ACHN (cell line): ENCODE data around the gene PLEKHM3.
"Not testable (repeated sequence)": the region's sequence is repeated elsewhere in the genome, so short reads cannot be mapped to it uniquely, and the experiment has no call there.

Experiments
- DNase-seq: peaks from one replicate; pipeline ENCODE4 v3.0.0-alpha.2; 2015
- in situ Hi-C: cut with HindIII; loops from 2 replicates; pipeline ENCODE4 v1.10.0; 2017; ENCODE audit warnings: low sequenced_read_pairs, low pct_ligation_motif_present, low pct_unique_long_range_greater_than_20kb

Gene PLEKHM3

GRCh38 chr2:208040199-208041171 is 15.2 kb upstream of the PLEKHM3 start:
- peak; percentile 84 for DNase-seq
- in situ Hi-C loops, result no loop called here

GRCh38 chr2:208039376-208040110 is 14.2 kb upstream of the PLEKHM3 start:
- DNase-seq, result no peak
- in situ Hi-C loops, result no loop called here

- in situ Hi-C loops, result no loop called here
- DNase-seq, result no peak
Observed at GRCh38 chr2:208037564-208038487, 12.5 kb upstream of the PLEKHM3 start.

- no peak for DNase-seq
- in situ Hi-C loops, result no loop called here
Observed at GRCh38 chr2:208036357-208036756, 11.0 kb upstream of the PLEKHM3 start.

GRCh38 chr2:208034503-208035140 is 9.3 kb upstream of the PLEKHM3 start:
- in situ Hi-C loops, result no loop called here
- no peak for DNase-seq

GRCh38 chr2:208033701-208034502 is 8.6 kb upstream of the PLEKHM3 start:
- peak; percentile 41 for DNase-seq
- in situ Hi-C loops, result no loop called here

GRCh38 chr2:208031608-208032019 is 6.3 kb upstream of the PLEKHM3 start:
- no peak for DNase-seq
- in situ Hi-C loops, result no loop called here

- DNase-seq, result peak; percentile 19
- in situ Hi-C loops, result no loop called here
Observed at GRCh38 chr2:208025814-208026184, 472 bp upstream of the PLEKHM3 start.

GRCh38 chr2:208024091-208024490 is 1.2 kb downstream of the PLEKHM3 start:
- in situ Hi-C loops, result no loop called here
- no peak for DNase-seq

- DNase-seq, result no peak
- in situ Hi-C loops, result no loop called here
Observed at GRCh38 chr2:208020253-208020652, 5.1 kb downstream of the PLEKHM3 start.

GRCh38 chr2:208018124-208018712 is 7.1 kb downstream of the PLEKHM3 start:
- DNase-seq, in situ Hi-C loops: not testable (repeated sequence)

GRCh38 chr2:208017721-208018120 is 7.6 kb downstream of the PLEKHM3 start:
- no peak for DNase-seq
- in situ Hi-C loops, result no loop called here

- DNase-seq, result no peak
- in situ Hi-C loops, result no loop called here
Observed at GRCh38 chr2:208015475-208015874, 9.9 kb downstream of the PLEKHM3 start.

GRCh38 chr2:208013285-208014178 is 11.8 kb downstream of the PLEKHM3 start:
- DNase-seq, result peak; percentile 20
- in situ Hi-C loops, result no loop called here

- in situ Hi-C loops, result no loop called here
- no peak for DNase-seq
Observed at GRCh38 chr2:208012449-208012848, 12.9 kb downstream of the PLEKHM3 start.

GRCh38 chr2:208010506-208010905 is 14.8 kb downstream of the PLEKHM3 start:
- no peak for DNase-seq
- in situ Hi-C loops, result no loop called here
